Cardiac muscle cell (in vitro differentiated cells and primary cell): Measurements from ENCODE around the gene MBP. TPM values are rescaled to one million over a fixed set of nuclear protein-coding genes. Genes with fewer than 3 reads are reported as not detected.

Experiments
- DNase-seq, 2 donors: peaks; one replicate each; pipeline versions ENCODE4 v3.0.0 to v3.0.0-alpha.2; 2010 to 2017; ENCODE audit warnings: low read depth in 1 of 2, low spot score in 1 of 2
- H3K27ac ChIP-seq: fragments of 200-600 bp; sonication (generic); 2 replicates; pipeline ENCODE4 v1.5.1; 2016
- H3K27me3 ChIP-seq: fragments of 200-600 bp; sonication (generic); 2 replicates; pipeline ENCODE4 v1.6.0; 2016; ENCODE audit warnings: control low read depth
- H3K36me3 ChIP-seq: fragments of 200-600 bp; sonication (generic); 2 replicates; pipeline ENCODE4 v1.5.1; 2016; ENCODE audit warnings: control low read depth
- H3K4me1 ChIP-seq: fragments of 200-600 bp; sonication (generic); 2 replicates; pipeline ENCODE4 v1.8.1; 2017; ENCODE audit warnings: low read depth, mild to moderate bottlenecking, mixed run types
- H3K4me3 ChIP-seq: fragments of 200-600 bp; sonication (generic); 2 replicates; pipeline ENCODE4 v1.5.1; 2016; ENCODE audit warnings: mild to moderate bottlenecking
- H3K9me3 ChIP-seq: fragments of 200-600 bp; sonication (generic); 2 replicates; pipeline ENCODE4 v1.5.1; 2017; ENCODE audit warnings: low read depth, mild to moderate bottlenecking, control low read depth
- polyA plus RNA-seq: library from polyadenylated mRNA; unstranded; fragments of >200 nt; fragmentation: Nextera tagmentation; extraction: Ambion mirVana; gene quantifications from 2 replicates; pipeline ENCODE4 v1.2.1, GENCODE V29; 2016
- total RNA-seq: library from RNA; depleted of rRNA; stranded (reverse); fragments of >200 nt; gene quantifications from 2 replicates; pipeline ENCODE4 v1.2.3, GENCODE V29; 2016
- TF ChIP-seq, protein P1 (sequence below): IDR thresholded peaks from 2 replicates; pipeline ENCODE4 v1.5.1; 2012; ENCODE audit warnings: low read depth, mild to moderate bottlenecking, low read length

Gene MBP
- total and polyA plus RNA-seq, 2 experiments from 2014 or later, result 0.32 to 0.42 TPM

DNA sequence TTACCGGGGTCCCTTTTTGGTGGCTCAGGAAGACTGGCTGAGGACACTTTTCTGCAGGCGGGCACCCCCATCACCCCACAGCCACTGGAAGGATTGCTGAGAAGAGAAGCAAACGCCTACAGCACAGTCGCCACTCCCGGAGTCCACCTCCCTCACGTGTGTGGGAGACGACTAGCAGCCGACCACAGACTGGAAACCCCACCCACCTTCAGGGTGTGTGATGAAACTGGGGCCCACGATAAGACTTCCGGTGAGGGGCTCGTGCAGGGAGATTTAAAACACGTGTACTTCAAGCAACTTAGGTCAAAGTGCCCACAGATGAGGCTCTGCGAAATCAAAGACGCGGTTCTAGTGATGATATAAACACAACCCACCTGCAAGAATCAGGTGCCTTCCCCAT, 26.3 kb downstream of the MBP start:
- TF ChIP-seq, protein P1, sequence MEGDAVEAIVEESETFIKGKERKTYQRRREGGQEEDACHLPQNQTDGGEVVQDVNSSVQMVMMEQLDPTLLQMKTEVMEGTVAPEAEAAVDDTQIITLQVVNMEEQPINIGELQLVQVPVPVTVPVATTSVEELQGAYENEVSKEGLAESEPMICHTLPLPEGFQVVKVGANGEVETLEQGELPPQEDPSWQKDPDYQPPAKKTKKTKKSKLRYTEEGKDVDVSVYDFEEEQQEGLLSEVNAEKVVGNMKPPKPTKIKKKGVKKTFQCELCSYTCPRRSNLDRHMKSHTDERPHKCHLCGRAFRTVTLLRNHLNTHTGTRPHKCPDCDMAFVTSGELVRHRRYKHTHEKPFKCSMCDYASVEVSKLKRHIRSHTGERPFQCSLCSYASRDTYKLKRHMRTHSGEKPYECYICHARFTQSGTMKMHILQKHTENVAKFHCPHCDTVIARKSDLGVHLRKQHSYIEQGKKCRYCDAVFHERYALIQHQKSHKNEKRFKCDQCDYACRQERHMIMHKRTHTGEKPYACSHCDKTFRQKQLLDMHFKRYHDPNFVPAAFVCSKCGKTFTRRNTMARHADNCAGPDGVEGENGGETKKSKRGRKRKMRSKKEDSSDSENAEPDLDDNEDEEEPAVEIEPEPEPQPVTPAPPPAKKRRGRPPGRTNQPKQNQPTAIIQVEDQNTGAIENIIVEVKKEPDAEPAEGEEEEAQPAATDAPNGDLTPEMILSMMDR, result no peak
- no peaks in the 10 kb centered on the region for H3K36me3 ChIP-seq
- H3K4me1 ChIP-seq, result peaks cover 25% of the 10 kb centered on the region
- no peak overlapping the region for H3K27ac ChIP-seq
- H3K27me3 ChIP-seq, result no peaks in the 10 kb centered on the region
- DNase-seq, result peak in 1 of 2 donors; percentile 70
- no peaks in the 10 kb centered on the region for H3K9me3 ChIP-seq
- no peak overlapping the region for H3K4me3 ChIP-seq

DNA sequence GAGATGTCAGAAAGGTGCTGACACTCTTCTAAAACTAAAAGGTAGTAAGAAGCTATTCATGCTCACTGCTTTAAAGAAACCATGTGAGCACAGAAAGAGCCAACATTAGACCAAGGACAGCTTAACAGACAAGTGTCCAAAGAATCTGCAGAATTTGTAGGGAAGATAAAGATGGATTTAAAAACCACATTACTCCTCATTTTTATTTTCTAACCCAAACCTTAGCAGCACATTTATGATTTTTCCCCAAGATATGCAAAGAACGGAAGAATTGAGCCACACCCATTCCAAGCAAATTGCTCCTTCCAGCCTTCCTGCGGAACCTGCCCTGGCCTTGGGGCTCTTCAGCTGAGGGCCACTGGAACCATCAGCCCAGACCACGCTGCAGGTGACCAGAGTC, 26.9 kb downstream of the MBP start:
- Histone ChIP-seq H3K9me3 (no peaks in the 10 kb centered on the region), H3K4me3 (no peak overlapping the region), H3K4me1 (peaks cover 25% of the 10 kb centered on the region), H3K27ac (no peak overlapping the region), H3K27me3 (peaks cover 3% of the 10 kb centered on the region), H3K36me3 (no peaks in the 10 kb centered on the region)
- TF ChIP-seq, protein P1, result no peak
- DNase-seq, result no peak

DNA sequence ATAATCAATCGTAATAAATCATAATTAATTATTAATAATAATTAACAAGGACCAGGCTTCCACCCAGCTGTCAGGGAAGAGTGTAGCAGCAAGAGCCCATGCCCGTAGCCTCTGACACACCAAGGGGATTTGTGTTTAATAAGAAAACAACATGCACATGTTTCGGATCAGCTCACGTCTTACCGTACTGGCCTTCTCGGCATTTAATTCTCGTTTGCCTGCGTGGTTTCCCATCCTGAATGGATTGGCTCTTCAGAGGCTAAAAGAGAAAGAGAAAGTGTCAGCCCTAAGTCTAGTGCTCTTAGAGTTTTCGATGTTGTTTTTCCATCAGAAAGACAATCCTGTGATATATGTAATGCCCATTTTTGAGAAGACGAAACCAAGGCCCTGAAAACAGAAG, 27.6 kb downstream of the MBP start:
- TF ChIP-seq, protein P1, result no peak
- no peaks in the 10 kb centered on the region for H3K9me3 ChIP-seq
- H3K27me3 ChIP-seq, result peaks cover 3% of the 10 kb centered on the region
- peaks cover 25% of the 10 kb centered on the region for H3K4me1 ChIP-seq
- DNase-seq, result no peak
- no peak overlapping the region for H3K4me3 ChIP-seq
- no peaks in the 10 kb centered on the region for H3K36me3 ChIP-seq
- no peak overlapping the region for H3K27ac ChIP-seq

- H3K4me3 ChIP-seq, result no peak overlapping the region
- no peak overlapping the region for H3K27ac ChIP-seq
- DNase-seq, result peak in 1 of 2 donors; percentile 89
- H3K27me3 ChIP-seq, result peaks cover 3% of the 10 kb centered on the region
- peaks cover 25% of the 10 kb centered on the region for H3K4me1 ChIP-seq
- no peaks in the 10 kb centered on the region for H3K9me3 ChIP-seq
- TF ChIP-seq, protein P1, result no peak
- H3K36me3 ChIP-seq, result no peaks in the 10 kb centered on the region
Measured at GRCh38 chr18:77103991-77104531, 28.5 kb downstream of the MBP start.

DNA sequence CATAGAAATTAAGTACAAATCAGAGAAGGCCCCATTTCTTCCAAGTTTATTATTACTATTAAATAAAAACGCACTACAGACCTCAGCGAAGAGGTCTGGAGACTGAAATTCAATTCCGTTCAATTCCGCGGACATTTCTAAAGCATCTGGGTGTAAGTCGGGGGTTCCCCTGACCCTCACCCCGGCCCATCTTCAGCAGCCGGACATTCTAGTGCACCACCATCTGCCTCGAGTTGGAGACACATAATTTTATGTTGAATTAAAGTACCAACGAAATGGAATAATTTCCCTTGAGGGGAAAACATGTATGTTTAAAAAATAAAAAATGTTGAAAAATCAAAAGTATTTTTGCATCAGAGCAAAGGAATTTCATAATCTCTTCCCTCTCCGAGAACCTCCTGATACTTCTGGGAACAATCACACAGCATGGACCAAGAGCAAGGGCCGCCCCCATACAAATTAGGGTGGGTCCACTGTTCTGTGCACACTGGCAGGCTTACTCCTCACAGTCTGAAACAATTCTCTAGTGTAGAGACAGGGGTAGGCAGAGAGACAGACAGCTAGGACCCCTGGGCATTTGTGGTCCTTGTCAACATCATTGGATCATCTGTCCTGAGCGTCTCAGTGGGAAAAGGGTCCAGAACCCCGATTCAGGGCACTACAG, 29.3 kb downstream of the MBP start:
- no peak overlapping the region for H3K4me3 ChIP-seq
- no peak overlapping the region for H3K27ac ChIP-seq
- no peaks in the 10 kb centered on the region for H3K36me3 ChIP-seq
- peaks cover 3% of the 10 kb centered on the region for H3K27me3 ChIP-seq
- peaks cover 25% of the 10 kb centered on the region for H3K4me1 ChIP-seq
- no peaks in the 10 kb centered on the region for H3K9me3 ChIP-seq
- DNase-seq, result peak in 1 of 2 donors; percentile 81
- TF ChIP-seq, protein P1, result no peak
